Measurements from ENCODE around the gene POLR3A.
A peak's percentile ranks its signal among the peaks of the same experiment; 100 is the strongest.
"Not testable (repeated sequence)": the region's sequence is repeated elsewhere in the genome, so short reads cannot be mapped to it uniquely, and the experiment has no call there.

POLR3A gene

GRCh38 chr10:78029269-78030226 is at the start of gene POLR3A:
Gene POLR3A, minus strand, starts transcription at chr10:78029515. Its CDS starts 108 bp downstream, at chr10:78029407.
- DNase-seq (ENCODE audit: low spot score) = peak; percentile 95

GRCh38 chr10:78078539-78079330 is 49.4 kb upstream of the POLR3A start:
- DNase-seq (ENCODE audit: low spot score) = no peak

GRCh38 chr10:78075806-78076205 is 46.5 kb upstream of the POLR3A start:
- DNase-seq (ENCODE audit: low spot score) = not testable (repeated sequence)

- no peak for DNase-seq (ENCODE audit: low spot score)
These were observed 43.2 kb upstream of the POLR3A start for GRCh38 chr10:78072504-78072903.

- DNase-seq (ENCODE audit: low spot score) = no peak
These were observed 42.5 kb upstream of the POLR3A start for GRCh38 chr10:78071857-78072179.

GRCh38 chr10:78071140-78071856 is 42.0 kb upstream of the POLR3A start:
- DNase-seq (ENCODE audit: low spot score) = no peak

GRCh38 chr10:78070726-78071125 is 41.4 kb upstream of the POLR3A start:
- DNase-seq (ENCODE audit: low spot score) = no peak

- DNase-seq (ENCODE audit: low spot score) = not testable (repeated sequence)
These were observed 40.7 kb upstream of the POLR3A start for GRCh38 chr10:78070064-78070463.

- no peak for DNase-seq (ENCODE audit: low spot score)
These were observed 39.8 kb upstream of the POLR3A start for GRCh38 chr10:78069151-78069550.

- no peak for DNase-seq (ENCODE audit: low spot score)
These were observed 37.6 kb upstream of the POLR3A start for GRCh38 chr10:78066728-78067430.

GRCh38 chr10:78066012-78066411 is 36.7 kb upstream of the POLR3A start:
- no peak for DNase-seq (ENCODE audit: low spot score)

- DNase-seq (ENCODE audit: low spot score) = no peak
These were observed 36.3 kb upstream of the POLR3A start for GRCh38 chr10:78065611-78066010.

GRCh38 chr10:78064919-78065318 is 35.6 kb upstream of the POLR3A start:
- not testable (repeated sequence) for DNase-seq (ENCODE audit: low spot score)

GRCh38 chr10:78063236-78063635 is 33.9 kb upstream of the POLR3A start:
- no peak for DNase-seq (ENCODE audit: low spot score)

- no peak for DNase-seq (ENCODE audit: low spot score)
These were observed 33.0 kb upstream of the POLR3A start for GRCh38 chr10:78062296-78062695.

GRCh38 chr10:78059906-78060702 is 30.8 kb upstream of the POLR3A start:
- no peak for DNase-seq (ENCODE audit: low spot score)

GRCh38 chr10:78058562-78058961 is 29.2 kb upstream of the POLR3A start:
- DNase-seq (ENCODE audit: low spot score) = no peak

- DNase-seq (ENCODE audit: low spot score) = peak; percentile 88
These were observed 24.0 kb upstream of the POLR3A start for GRCh38 chr10:78053211-78053868.

- DNase-seq (ENCODE audit: low spot score) = no peak
These were observed 20.5 kb upstream of the POLR3A start for GRCh38 chr10:78049851-78050250.

GRCh38 chr10:78047314-78047891 is 18.1 kb upstream of the POLR3A start:
- peak; percentile 80 for DNase-seq (ENCODE audit: low spot score)

Data from AG20443 (cell line).